ENCODE measurements around the gene NSUN2. TPM values are rescaled to one million over a fixed set of nuclear protein-coding genes. Genes with fewer than 3 reads are reported as not detected.

The NSUN2 gene
- total RNA-seq, 3 donors from 2014 or later (not counting 1 experiment from before 2014, with no cell fraction given) = 61.3 to 87.4 (median 81.4) TPM

DNA sequence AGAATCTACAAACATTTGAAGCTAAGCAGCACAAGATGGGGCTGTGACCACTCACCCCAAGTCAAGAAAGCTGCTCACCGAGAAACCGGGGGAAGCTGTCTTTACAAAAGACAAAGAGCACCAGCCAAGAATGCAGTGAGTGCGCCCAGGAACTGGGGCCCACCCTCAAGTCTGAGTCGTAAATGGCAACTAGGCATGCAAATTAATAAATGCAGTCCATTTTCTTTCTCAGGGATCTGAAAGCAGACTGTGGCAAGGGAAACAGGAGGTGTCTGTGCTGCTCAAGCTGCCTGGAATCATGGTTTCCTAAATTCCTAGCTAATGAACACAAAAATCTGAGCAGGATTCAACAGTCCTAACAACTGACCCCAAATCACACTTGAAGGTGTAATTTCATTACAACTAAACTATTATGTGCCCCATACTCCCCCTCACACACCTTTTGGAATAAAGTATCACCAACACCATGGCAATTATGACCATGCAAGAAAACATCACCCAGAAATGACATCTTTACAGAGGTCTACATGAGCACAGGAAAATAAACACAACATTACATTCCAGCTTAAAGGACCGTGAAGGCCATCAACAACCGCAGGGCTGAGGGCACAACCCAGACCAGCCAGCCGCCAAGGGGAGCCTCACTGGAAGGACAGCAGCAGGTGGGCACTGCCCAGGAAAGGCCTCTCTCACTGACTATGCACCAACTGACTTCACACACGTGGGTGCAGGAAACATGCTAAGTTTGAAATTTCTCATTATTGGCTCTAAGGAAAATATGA lies 17.6 kb downstream of the NSUN2 start:
- intact Hi-C loops (cut with micrococcal nuclease) = no loop called here
- Mint-ChIP-seq H3K27me3 (ENCODE audit: low read depth in 2 of 2) (no peaks in the 10 kb centered on the region), H3K36me3 (peaks cover 40% of the 10 kb centered on the region), H3K9me3 (no peaks in the 10 kb centered on the region), H3K4me3 (no peak overlapping the region), H3K4me1 (peaks cover 40 to 43% of the 10 kb centered on the region in 2 donors), H3K27ac (no peak overlapping the region)
- H3K9me3 ChIP-seq (ENCODE audit: control insufficient read depth, insufficient read depth, low read length) = no peaks in the 10 kb centered on the region
- TF ChIP-seq, protein P1, sequence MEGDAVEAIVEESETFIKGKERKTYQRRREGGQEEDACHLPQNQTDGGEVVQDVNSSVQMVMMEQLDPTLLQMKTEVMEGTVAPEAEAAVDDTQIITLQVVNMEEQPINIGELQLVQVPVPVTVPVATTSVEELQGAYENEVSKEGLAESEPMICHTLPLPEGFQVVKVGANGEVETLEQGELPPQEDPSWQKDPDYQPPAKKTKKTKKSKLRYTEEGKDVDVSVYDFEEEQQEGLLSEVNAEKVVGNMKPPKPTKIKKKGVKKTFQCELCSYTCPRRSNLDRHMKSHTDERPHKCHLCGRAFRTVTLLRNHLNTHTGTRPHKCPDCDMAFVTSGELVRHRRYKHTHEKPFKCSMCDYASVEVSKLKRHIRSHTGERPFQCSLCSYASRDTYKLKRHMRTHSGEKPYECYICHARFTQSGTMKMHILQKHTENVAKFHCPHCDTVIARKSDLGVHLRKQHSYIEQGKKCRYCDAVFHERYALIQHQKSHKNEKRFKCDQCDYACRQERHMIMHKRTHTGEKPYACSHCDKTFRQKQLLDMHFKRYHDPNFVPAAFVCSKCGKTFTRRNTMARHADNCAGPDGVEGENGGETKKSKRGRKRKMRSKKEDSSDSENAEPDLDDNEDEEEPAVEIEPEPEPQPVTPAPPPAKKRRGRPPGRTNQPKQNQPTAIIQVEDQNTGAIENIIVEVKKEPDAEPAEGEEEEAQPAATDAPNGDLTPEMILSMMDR (IDR thresholded peaks at IDR 0.05) = no peak
- ATAC-seq (no peak), DNase-seq (no peak)
- WGBS (ENCODE audit: insufficient coverage) = 94% methylated on average over 7 of the region's 8 CpGs
- H3K4me1 ChIP-seq (ENCODE audit: control insufficient read depth, insufficient read depth, low read length) = no peaks in the 10 kb centered on the region
- H3K27ac ChIP-seq (ENCODE audit: low read length) = no peak overlapping the region
- peaks cover 83% of the 10 kb centered on the region for H3K36me3 ChIP-seq (ENCODE audit: control insufficient read depth, insufficient read depth, low read length)
- no peaks in the 10 kb centered on the region for H3K27me3 ChIP-seq (ENCODE audit: control insufficient read depth, insufficient read depth, low read length)
- H3K4me3 ChIP-seq (ENCODE audit: low read length) = no peak overlapping the region

- ATAC-seq (no peak), DNase-seq (no peak)
- H3K4me1 Mint-ChIP-seq = peaks cover 45 to 47% of the 10 kb centered on the region in 2 donors
- TF ChIP-seq, protein P1 (IDR thresholded peaks at IDR 0.05) = no peak
- H3K4me3 Mint-ChIP-seq = no peak overlapping the region
- no peak overlapping the region for H3K4me3 ChIP-seq (ENCODE audit: low read length)
- no peak overlapping the region for H3K27ac ChIP-seq (ENCODE audit: low read length)
- intact Hi-C loops (cut with micrococcal nuclease) = no loop called here
- H3K27ac Mint-ChIP-seq = no peak overlapping the region
- H3K9me3 Mint-ChIP-seq = no peaks in the 10 kb centered on the region
- H3K36me3 ChIP-seq (ENCODE audit: control insufficient read depth, insufficient read depth, low read length) = peaks cover 88% of the 10 kb centered on the region
- no peaks in the 10 kb centered on the region for H3K27me3 Mint-ChIP-seq (ENCODE audit: low read depth in 2 of 2)
- H3K9me3 ChIP-seq (ENCODE audit: control insufficient read depth, insufficient read depth, low read length) = no peaks in the 10 kb centered on the region
- WGBS (ENCODE audit: insufficient coverage) = 97% methylated on average over 18 of the region's 20 CpGs
- H3K36me3 Mint-ChIP-seq = peaks cover 33% of the 10 kb centered on the region
- no peaks in the 10 kb centered on the region for H3K4me1 ChIP-seq (ENCODE audit: control insufficient read depth, insufficient read depth, low read length)
- no peaks in the 10 kb centered on the region for H3K27me3 ChIP-seq (ENCODE audit: control insufficient read depth, insufficient read depth, low read length)
Observed at GRCh38 chr5:6611334-6612256, 21.2 kb downstream of the NSUN2 start.

- intact Hi-C loops (cut with micrococcal nuclease) = no loop called here
- Mint-ChIP-seq H3K4me3 (no peak overlapping the region), H3K27me3 (ENCODE audit: low read depth in 2 of 2) (no peaks in the 10 kb centered on the region), H3K36me3 (peaks cover 22% of the 10 kb centered on the region), H3K27ac (peak overlapping the region in 1 of 2 donors; percentile 30), H3K9me3 (no peaks in the 10 kb centered on the region), H3K4me1 (peaks cover 16 to 25% of the 10 kb centered on the region in 2 donors)
- WGBS (ENCODE audit: insufficient coverage) = 90% methylated on average over 2 of the region's 3 CpGs
- H3K27ac ChIP-seq (ENCODE audit: low read length) = no peak overlapping the region
- no peak for DNase-seq
- ATAC-seq = no peak
- H3K4me1 ChIP-seq (ENCODE audit: control insufficient read depth, insufficient read depth, low read length) = no peaks in the 10 kb centered on the region
- H3K27me3 ChIP-seq (ENCODE audit: control insufficient read depth, insufficient read depth, low read length) = no peaks in the 10 kb centered on the region
- H3K9me3 ChIP-seq (ENCODE audit: control insufficient read depth, insufficient read depth, low read length) = no peaks in the 10 kb centered on the region
- peaks cover 84% of the 10 kb centered on the region for H3K36me3 ChIP-seq (ENCODE audit: control insufficient read depth, insufficient read depth, low read length)
- TF ChIP-seq, protein P1 (IDR thresholded peaks at IDR 0.05) = no peak
- no peak overlapping the region for H3K4me3 ChIP-seq (ENCODE audit: low read length)
Observed at GRCh38 chr5:6608016-6608415, 24.8 kb downstream of the NSUN2 start.
